ENCODE results near the gene CERT1. TPM values are rescaled to one million over a fixed set of nuclear protein-coding genes. Genes with fewer than 3 reads are reported as not detected.

Gene CERT1
- total RNA-seq, 1 experiment from 2014 or later = 50.2 TPM

DNA sequence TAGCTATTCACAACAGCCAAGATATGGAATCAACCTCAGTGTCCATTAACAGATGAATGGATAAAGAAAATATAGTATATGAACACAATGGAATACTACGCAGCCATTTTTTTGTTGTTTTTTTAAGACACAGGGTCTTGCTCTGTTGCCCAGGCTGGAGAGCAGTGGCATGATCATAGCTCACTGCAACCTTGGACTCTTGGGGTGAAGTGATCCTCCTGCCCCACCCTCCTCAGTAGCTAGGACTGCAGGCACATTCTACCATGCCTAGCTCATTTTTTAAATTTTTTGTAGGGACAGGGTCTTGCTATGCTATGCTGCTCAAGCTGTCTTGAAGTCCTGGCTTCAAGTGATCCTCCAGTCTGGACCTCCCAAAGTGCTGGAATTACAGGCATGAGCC is 38.5 kb downstream of the CERT1 start:
- no peak overlapping the region for H3K27ac Mint-ChIP-seq
- Histone ChIP-seq H3T11ph (ENCODE audit: low read length) (no peak overlapping the region), H2AK5ac (ENCODE audit: insufficient read length, low read length) (no peak overlapping the region), H3K27me3 (ENCODE audit: insufficient read depth, low read length) (no peaks in the 10 kb centered on the region), H2BK120ac (ENCODE audit: low read depth, low read length, poor library complexity, severe bottlenecking) (no peak overlapping the region), H2AFZ (ENCODE audit: low read length) (no peak overlapping the region), H3K79me1 (ENCODE audit: insufficient read depth, low read depth, low read length, poor library complexity, severe bottlenecking) (no peaks in the 10 kb centered on the region), H3K14ac (ENCODE audit: insufficient read depth, low read length) (no peak overlapping the region), H3K9me3 (ENCODE audit: control insufficient read depth, low read depth, low read length) (no peaks in the 10 kb centered on the region), H3K4ac (ENCODE audit: low read depth, low read length) (no peak overlapping the region), H3K4me1 (ENCODE audit: insufficient read depth, low read length) (no peaks in the 10 kb centered on the region; the same call in 1 of the 2 replicates), H2BK20ac (ENCODE audit: low read depth, low read length, poor library complexity, severe bottlenecking) (no peak overlapping the region), H2BK15ac (ENCODE audit: low read depth, low read length) (no peak overlapping the region), H4K91ac (ENCODE audit: insufficient read length, low read depth, low read length) (no peak overlapping the region), H4K5ac (ENCODE audit: insufficient read length, low read depth, low read length) (no peak overlapping the region), H2BK5ac (ENCODE audit: insufficient read length, low read length) (no peak overlapping the region), H3K27ac (ENCODE audit: insufficient read length, low read depth, low read length) (no peak overlapping the region), H3K4me2 (ENCODE audit: insufficient read depth, insufficient read length, low read length) (no peak overlapping the region), H3K79me2 (ENCODE audit: insufficient read depth, low read length) (peaks cover 3% of the 10 kb centered on the region; the same call in 1 of the 2 replicates), H2BK12ac (ENCODE audit: insufficient read length, low read depth, low read length) (peak overlapping the region; percentile 20), H4K8ac (replicated peaks; ENCODE audit: insufficient read length, low read depth, low read length) (no peak overlapping the region), H3K18ac (ENCODE audit: insufficient read length, low read depth, low read length) (no peak overlapping the region), H3K23me2 (ENCODE audit: insufficient read length, low read depth, low read length, poor library complexity, severe bottlenecking) (no peaks in the 10 kb centered on the region), H3K56ac (ENCODE audit: insufficient read length, low read depth, low read length) (no peak overlapping the region), H3K23ac (ENCODE audit: insufficient read length, low read depth, low read length) (no peak overlapping the region), H3K9ac (ENCODE audit: extremely low read depth, insufficient read length, low read length) (no peak overlapping the region), H4K20me1 (ENCODE audit: control insufficient read depth, insufficient read depth, insufficient read length) (no peaks in the 10 kb centered on the region)
- H3K4me3 Mint-ChIP-seq = no peak overlapping the region
- DNase-seq = no peak
- TF ChIP-seq CTCF (conservative IDR thresholded peaks at IDR 0.05) = no peak
- no peaks in the 10 kb centered on the region for H3K27me3 Mint-ChIP-seq (ENCODE audit: low read depth)
- peaks cover 0 to 10% of the 10 kb centered on the region in 2 experiments; a peak in 2 of 5 replicates for H3K9me3 Mint-ChIP-seq
- WGBS (ENCODE audit: extremely low coverage, insufficient read length, low lambda C conversion rate) = no CpG with 5 or more reads among the region's 1 CpG
- peaks cover 40 to 45% of the 10 kb centered on the region in 2 experiments for H3K4me1 Mint-ChIP-seq
- H3K36me3 Mint-ChIP-seq (ENCODE audit: insufficient read depth in 1 of 3, low read depth in 3 of 3) = peaks cover 0 to 14% (median 12%) of the 10 kb centered on the region in 3 experiments; a peak in 5 of 7 replicates

Data from H9 (cell line).